ENCODE measurements around the gene MGAT3.

MGAT3 gene

GRCh38 chr22:39470451-39471291, 13.9 kb downstream of the MGAT3 start (continued):
- TF ChIP-seq SCRT1 (tag by site-specific recombination; IDR thresholded peaks at IDR 0.05; ENCODE audit: borderline replicate concordance) (no peak), ZNF660 (tag by site-specific recombination; IDR thresholded peaks at IDR 0.05) (no peak), ZBTB7A (tag by site-specific recombination; IDR thresholded peaks at IDR 0.05; ENCODE audit: low read depth) (no peak), ZNF121 (tag by site-specific recombination; IDR thresholded peaks at IDR 0.05) (no peak), EGR2 (tag by site-specific recombination; IDR thresholded peaks at IDR 0.05; ENCODE audit: low read depth) (no peak), SP3 (tag by site-specific recombination; IDR thresholded peaks at IDR 0.05) (no peak)

GRCh38 chr22:39471381-39472141, 14.7 kb downstream of the MGAT3 start:
- Histone ChIP-seq H3K4me3 (ENCODE audit: low read depth, low read length) (no peak overlapping the region), H3K9me3 (ENCODE audit: control insufficient read depth, insufficient read depth, low read depth, low read length) (no peaks in the 10 kb centered on the region), H3K27ac (ENCODE audit: extremely low read depth, low read depth, low read length) (no peak overlapping the region), H3K36me3 (ENCODE audit: control insufficient read depth in 2 of 2, insufficient read depth in 1 of 2, low read length in 2 of 2) (no peaks in the 10 kb centered on the region), H3K4me1 (ENCODE audit: control insufficient read depth, insufficient read depth, low read length) (peaks cover 2% of the 10 kb centered on the region; the same call in 1 of the 2 replicates)
- peak; percentile 70 for TF ChIP-seq KLF1 (tag by site-specific recombination; IDR thresholded peaks at IDR 0.05)
- no peak for TF ChIP-seq ZBTB20 (tag by site-specific recombination; IDR thresholded peaks at IDR 0.05)
- ChIA-PET POLR2A (interaction anchor here (1.5 kb wide), 1 partner anchor 48 kb away, joined by 6 read pairs; the partner anchor contains the start of gene ATF4), CTCF (interaction anchor here (0.6 to 1.5 kb wide), 5 partner anchors 8 to 568 kb away, joined by 3 to 6 read pairs (median 3); no protein-coding TSS in a partner anchor)

GRCh38 chr22:39472570-39473556, 16.1 kb downstream of the MGAT3 start:
- Histone ChIP-seq H3K4me3 (ENCODE audit: low read depth, low read length) (no peak overlapping the region), H3K9me3 (ENCODE audit: control insufficient read depth, insufficient read depth, low read depth, low read length) (no peaks in the 10 kb centered on the region), H3K4me1 (ENCODE audit: control insufficient read depth, insufficient read depth, low read length) (peaks cover 2% of the 10 kb centered on the region; the same call in 1 of the 2 replicates), H3K36me3 (ENCODE audit: control insufficient read depth in 2 of 2, insufficient read depth in 1 of 2, low read length in 2 of 2) (peaks cover 0 to 6% of the 10 kb centered on the region in 2 experiments; a peak in 1 of 3 replicates), H3K27ac (ENCODE audit: extremely low read depth, low read depth, low read length) (no peak overlapping the region)
- CTCF ChIA-PET, result interaction anchor here (0.6 to 1.4 kb wide), 4 partner anchors 7 to 64 kb away, joined by 3 read pairs; no protein-coding TSS in a partner anchor
- POLR2A ChIA-PET, result interaction anchor here (0.6 to 1.5 kb wide), 2 partner anchors 47 to 1628 kb away, joined by 3 to 6 read pairs; partner anchors contain the start of genes ANKRD54 and ATF4
- TF ChIP-seq ZNF138 (tag by site-specific recombination; IDR thresholded peaks at IDR 0.05; ENCODE audit: borderline replicate concordance) (no peak), ZNF202 (tag by site-specific recombination; IDR thresholded peaks at IDR 0.05; ENCODE audit: borderline replicate concordance) (no peak), ZSCAN4 (tag by site-specific recombination; IDR thresholded peaks at IDR 0.05) (no peak), ZFP3 (tag by site-specific recombination; IDR thresholded peaks at IDR 0.05; ENCODE audit: low read depth) (no peak), ZNF341 (tag by site-specific recombination; IDR thresholded peaks at IDR 0.05; ENCODE audit: low read depth) (peak; percentile 57; the same call in 1 of the 2 replicates), PATZ1 (tag by site-specific recombination; IDR thresholded peaks at IDR 0.05) (no peak), KLF1 (tag by site-specific recombination; IDR thresholded peaks at IDR 0.05) (peak; percentile 51), ZNF521 (tag by site-specific recombination; IDR thresholded peaks at IDR 0.05) (no peak), KLF17 (tag by site-specific recombination; IDR thresholded peaks at IDR 0.05) (peak; percentile 77), ZSCAN30 (tag by site-specific recombination; IDR thresholded peaks at IDR 0.05) (no peak), ZNF501 (tag by site-specific recombination; IDR thresholded peaks at IDR 0.05) (no peak), ZNF16 (tag by site-specific recombination; IDR thresholded peaks at IDR 0.05; ENCODE audit: low read depth) (no peak), ZBTB17 (tag by site-specific recombination; IDR thresholded peaks at IDR 0.05) (no peak), SP2 (tag by site-specific recombination; IDR thresholded peaks at IDR 0.05) (peak; percentile 38), ZNF350 (tag by site-specific recombination; IDR thresholded peaks at IDR 0.05) (no peak), ZBTB1 (tag by site-specific recombination; IDR thresholded peaks at IDR 0.05) (no peak)
